Esophagus squamous epithelium (tissue), 5 donors: ENCODE results near the gene GYS2. TPM values are rescaled to one million over a fixed set of nuclear protein-coding genes. Genes with fewer than 3 reads are reported as not detected.

ENCODE experiments used
- DNase-seq: peaks from one replicate; lab custom pipeline; 2025; lab: John Stamatoyannopoulos, UW
- H3K27ac ChIP-seq, 4 donors: fragments of 200-600 bp; sonication (generic); one replicate each; pipeline ENCODE4 v1.5.1; 2016 to 2019; ENCODE audit warnings: mild to moderate bottlenecking in 1 of 4
- H3K27me3 ChIP-seq, 4 donors: fragments of 200-600 bp; sonication (generic); 1 replicate in 3 of 4; 2 replicates in 1 of 4; pipeline versions ENCODE4 v1.5.1 to v1.6.0; 2017 to 2021; ENCODE audit warnings: antibody characterized with exemption in 1 of 4
- H3K36me3 ChIP-seq, 3 donors: fragments of 200-600 bp; sonication (generic); one replicate each; pipeline ENCODE4 v1.5.1; 2016 to 2019
- H3K4me1 ChIP-seq, 3 donors: fragments of 200-600 bp; sonication (generic); one replicate each; pipeline ENCODE4 v1.5.1; 2017 to 2019
- H3K4me3 ChIP-seq, 4 donors: fragments of 200-600 bp; sonication (generic); 1 replicate in 3 of 4; 2 replicates in 1 of 4; pipeline ENCODE4 v1.5.1; 2016 to 2019; ENCODE audit warnings: mild to moderate bottlenecking in 2 of 4, moderate library complexity in 1 of 4
- H3K9me3 ChIP-seq, 3 donors: fragments of 200-600 bp; sonication (generic); one replicate each; pipeline ENCODE4 v1.5.1; 2016 to 2019
- POLR2A ChIP-seq, 4 donors: fragments of 450-650 bp; IDR thresholded peaks; one replicate each; pipeline ENCODE4 v1.6.1; 2017; ENCODE audit warnings: antibody characterized with exemption in 4 of 4, mild to moderate bottlenecking in 4 of 4, moderate library complexity in 3 of 4
- WGBS, 2 donors: methylation state at CpG; one replicate each; pipeline ENCODE4 v1.1.5; 2018; 5-methylcytosine and 5-hydroxymethylcytosine counted together
- intact Hi-C: fragments of 100-400 bp; cut with DNase I; formaldehyde crosslinking; loops from one replicate; pipeline ENCODE4 v1.15.0; 2022
- total RNA-seq, 4 donors: library from RNA; depleted of rRNA; stranded (reverse); fragments of >200 nt; gene quantifications; one replicate each; pipeline ENCODE4 v1.1.0, GENCODE V29; 2016
- TF ChIP-seq, protein P1 (sequence below), 6 experiments: fragments of 450-650 bp in 4 of 6; fragments of 200-600 bp in 2 of 6; sonication (generic) in 2 of 6; IDR thresholded peaks; one replicate each; pipeline ENCODE4 v1.5.1; 2016 to 2019; ENCODE audit warnings: antibody characterized with exemption in 6 of 6, mild to moderate bottlenecking in 4 of 6, moderate library complexity in 4 of 6
- donor health status: DM: yes; HTN: yes; CAD: no.

GYS2 gene
- total RNA-seq, 4 donors from 2014 or later, result 0.29 to 12.9 (median 3.2) TPM

DNA sequence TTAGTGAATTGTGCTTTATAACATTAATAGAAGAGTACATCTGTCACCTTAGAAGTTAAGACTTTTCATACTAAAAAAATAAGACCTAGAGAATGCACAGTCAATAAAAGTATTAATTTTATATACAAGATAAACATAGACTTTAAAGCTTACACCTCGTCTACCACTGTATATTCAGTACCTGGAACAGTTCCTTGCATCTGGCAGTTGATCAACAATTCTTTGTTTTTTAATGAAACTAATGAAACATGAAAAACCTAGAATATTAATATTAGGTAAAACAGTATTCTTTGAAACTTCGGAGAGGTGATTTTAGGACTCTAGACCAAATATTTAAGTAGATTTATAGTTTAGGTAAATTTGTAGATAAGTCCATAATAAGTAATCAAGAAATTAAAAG is 98.8 kb downstream of the GYS2 start:
- intact Hi-C loops, result no loop called here
- Histone ChIP-seq H3K36me3 (peaks cover 0 to 24% (median 0%) of the 10 kb centered on the region in 3 donors), H3K4me1 (peaks cover 2 to 38% (median 13%) of the 10 kb centered on the region in 3 donors), H3K4me3 (no peak overlapping the region), H3K27me3 (no peaks in the 10 kb centered on the region), H3K9me3 (no peaks in the 10 kb centered on the region), H3K27ac (no peak overlapping the region)
- no peak for TF ChIP-seq POLR2A (IDR thresholded peaks at IDR 0.05)
- TF ChIP-seq, protein P1, sequence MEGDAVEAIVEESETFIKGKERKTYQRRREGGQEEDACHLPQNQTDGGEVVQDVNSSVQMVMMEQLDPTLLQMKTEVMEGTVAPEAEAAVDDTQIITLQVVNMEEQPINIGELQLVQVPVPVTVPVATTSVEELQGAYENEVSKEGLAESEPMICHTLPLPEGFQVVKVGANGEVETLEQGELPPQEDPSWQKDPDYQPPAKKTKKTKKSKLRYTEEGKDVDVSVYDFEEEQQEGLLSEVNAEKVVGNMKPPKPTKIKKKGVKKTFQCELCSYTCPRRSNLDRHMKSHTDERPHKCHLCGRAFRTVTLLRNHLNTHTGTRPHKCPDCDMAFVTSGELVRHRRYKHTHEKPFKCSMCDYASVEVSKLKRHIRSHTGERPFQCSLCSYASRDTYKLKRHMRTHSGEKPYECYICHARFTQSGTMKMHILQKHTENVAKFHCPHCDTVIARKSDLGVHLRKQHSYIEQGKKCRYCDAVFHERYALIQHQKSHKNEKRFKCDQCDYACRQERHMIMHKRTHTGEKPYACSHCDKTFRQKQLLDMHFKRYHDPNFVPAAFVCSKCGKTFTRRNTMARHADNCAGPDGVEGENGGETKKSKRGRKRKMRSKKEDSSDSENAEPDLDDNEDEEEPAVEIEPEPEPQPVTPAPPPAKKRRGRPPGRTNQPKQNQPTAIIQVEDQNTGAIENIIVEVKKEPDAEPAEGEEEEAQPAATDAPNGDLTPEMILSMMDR (IDR thresholded peaks at IDR 0.05), result no peak
- 47 to 58% methylated on average over 2 of the region's 2 CpGs for WGBS, 2 donors
- no peak for DNase-seq

GRCh38 chr12:21502872-21503271 is 101.8 kb downstream of the GYS2 start:
- Histone ChIP-seq H3K9me3 (no peaks in the 10 kb centered on the region), H3K4me1 (peaks cover 8 to 59% (median 20%) of the 10 kb centered on the region in 3 donors), H3K4me3 (peak overlapping the region in 2 of 4 donors; percentile 79 to 82), H3K27me3 (no peaks in the 10 kb centered on the region), H3K27ac (no peak overlapping the region), H3K36me3 (peaks cover 0 to 22% (median 0%) of the 10 kb centered on the region in 3 donors)
- 71 to 90% methylated on average over 1 of the region's 1 CpG for WGBS, 2 donors
- DNase-seq, result no peak
- no peak for TF ChIP-seq POLR2A (IDR thresholded peaks at IDR 0.05)
- TF ChIP-seq, protein P1 (IDR thresholded peaks at IDR 0.05), result no peak
- intact Hi-C loops, result no loop called here

DNA sequence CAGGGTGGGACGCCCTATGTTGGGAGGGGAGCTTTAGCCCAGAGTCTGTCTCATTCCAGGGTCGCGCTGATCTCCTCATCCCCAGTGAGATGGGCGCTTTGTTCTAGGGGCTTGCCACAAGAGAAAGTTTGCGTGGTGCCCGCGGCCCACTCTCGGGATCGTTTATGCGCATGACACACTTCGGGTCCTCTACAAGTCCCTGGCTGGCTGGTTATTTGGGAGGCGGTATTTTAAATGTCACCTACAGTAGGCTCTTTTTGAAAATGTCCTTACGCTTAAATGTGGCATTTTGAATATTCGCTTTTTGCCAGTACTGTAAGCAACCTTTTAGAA is 102.5 kb downstream of the GYS2 start:
- DNase-seq, result no peak
- 0 to 2% methylated on average over 6 to 12 of the region's 14 CpGs for WGBS, 2 donors
- H3K4me3 ChIP-seq, result peak overlapping the region; percentile 79 to 99 (median 82)
- H3K27me3 ChIP-seq, result no peaks in the 10 kb centered on the region
- H3K27ac ChIP-seq, result peak overlapping the region; percentile 87 to 94 (median 90)
- intact Hi-C loops, result no loop called here
- H3K36me3 ChIP-seq, result peaks cover 0 to 22% (median 0%) of the 10 kb centered on the region in 3 donors
- TF ChIP-seq, protein P1 (IDR thresholded peaks at IDR 0.05), result no peak
- TF ChIP-seq POLR2A (IDR thresholded peaks at IDR 0.05), result no peak
- no peaks in the 10 kb centered on the region for H3K9me3 ChIP-seq
- peaks cover 8 to 59% (median 20%) of the 10 kb centered on the region in 3 donors for H3K4me1 ChIP-seq

GRCh38 chr12:21501258-21502163 is 103.1 kb downstream of the GYS2 start, which contains the start of the genes GOLT1B and RECQL:
Gene GOLT1B, plus strand, starts transcription at chr12:21501789. Its CDS starts 135 bp downstream, at chr12:21501924.
Gene RECQL, minus strand, starts transcription at chr12:21501635. Its CDS starts 2,065 bp downstream, at chr12:21499570.
- Histone ChIP-seq H3K27me3 (no peaks in the 10 kb centered on the region), H3K4me3 (peak within 1 kb of the TSS; percentile 79 to 99 (median 82)), H3K9me3 (no peaks in the 10 kb centered on the region), H3K36me3 (peaks cover 0 to 26% (median 0%) of the 10 kb centered on the region in 3 donors), H3K4me1 (peaks cover 8 to 59% (median 20%) of the 10 kb centered on the region in 3 donors), H3K27ac (peak within 1 kb of the TSS; percentile 87 to 94 (median 90))
- intact Hi-C loops, result no loop called here
- peak; percentile 75 for DNase-seq
- peak in 3 of 4 donors; percentile 38 to 71 (median 40) for TF ChIP-seq POLR2A (IDR thresholded peaks at IDR 0.05)
- TF ChIP-seq, protein P1 (IDR thresholded peaks at IDR 0.05), result no peak
- 0 to 1% methylated on average over 25 to 37 of the region's 61 CpGs for WGBS, 2 donors

GRCh38 chr12:21500786-21501257 is 103.8 kb downstream of the GYS2 start:
- 3 to 16% methylated on average over 8 of the region's 8 CpGs for WGBS, 2 donors
- Histone ChIP-seq H3K4me1 (peaks cover 8 to 59% (median 20%) of the 10 kb centered on the region in 3 donors), H3K4me3 (peak overlapping the region; percentile 79 to 99 (median 82)), H3K27ac (peak overlapping the region; percentile 87 to 92 (median 88)), H3K9me3 (no peaks in the 10 kb centered on the region), H3K36me3 (peaks cover 0 to 33% (median 0%) of the 10 kb centered on the region in 3 donors), H3K27me3 (no peaks in the 10 kb centered on the region)
- no peak for DNase-seq
- TF ChIP-seq POLR2A (IDR thresholded peaks at IDR 0.05), result no peak
- TF ChIP-seq, protein P1 (IDR thresholded peaks at IDR 0.05), result peak in 1 of 6 experiments; percentile 6
- intact Hi-C loops, result no loop called here
